ENCODE data around the gene DTWD2. TPM values are rescaled to one million over a fixed set of nuclear protein-coding genes. Genes with fewer than 3 reads are reported as not detected.

Gene DTWD2
- polyA plus RNA-seq, 1 donor from 2014 or later, result 3.3 TPM

DNA sequence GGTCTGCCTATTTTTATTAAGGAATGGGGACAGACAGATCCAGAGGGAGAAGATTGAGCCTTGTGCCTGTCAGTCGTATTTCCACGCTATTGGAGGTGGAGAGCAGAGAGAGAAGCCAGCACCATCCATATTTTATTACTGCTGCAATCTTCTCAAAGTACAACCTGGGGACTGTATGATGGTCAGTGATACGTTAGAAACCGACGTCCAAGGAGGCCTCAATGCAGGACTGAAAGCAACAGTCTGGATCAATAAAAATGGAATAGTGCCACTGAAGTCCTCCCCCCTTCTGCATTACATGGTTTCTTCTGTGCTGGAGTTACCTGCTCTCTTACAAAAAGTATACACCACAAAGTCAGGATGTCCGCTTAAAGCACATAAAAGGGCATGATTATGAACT lies 21.9 kb upstream of the DTWD2 start:
- H2AFZ ChIP-seq (ENCODE audit: low read depth, low read length), result no peak overlapping the region
- H3K9me2 ChIP-seq (ENCODE audit: insufficient read depth, low read length), result no peaks in the 10 kb centered on the region
- no peaks in the 10 kb centered on the region for H3K79me2 ChIP-seq (replicated peaks; ENCODE audit: insufficient read depth, low read length)
- no peaks in the 10 kb centered on the region for H4K20me1 ChIP-seq (ENCODE audit: insufficient read depth)
- H3F3A ChIP-seq (ENCODE audit: insufficient read depth, low read length, poor library complexity, severe bottlenecking), result no peaks in the 10 kb centered on the region
- TF ChIP-seq MXI1 (conservative IDR thresholded peaks at IDR 0.05; ENCODE audit: poor library complexity, severe bottlenecking) (no peak), EZH2 (IDR thresholded peaks at IDR 0.05; ENCODE audit: borderline replicate concordance, insufficient read depth, low read length, poor library complexity, severe bottlenecking) (no peak), POLR2AphosphoS5 (IDR thresholded peaks at IDR 0.05) (no peak), SMC3 (conservative IDR thresholded peaks at IDR 0.05; ENCODE audit: poor library complexity) (no peak), EP300 (conservative IDR thresholded peaks at IDR 0.05; ENCODE audit: poor library complexity, severe bottlenecking) (no peak), CTCF (IDR thresholded peaks at IDR 0.05; ENCODE audit: poor library complexity, severe bottlenecking) (no peak), TAF1 (IDR thresholded peaks at IDR 0.05; ENCODE audit: low read depth) (no peak), RAD21 (conservative IDR thresholded peaks at IDR 0.05) (no peak)
- TF ChIP-seq, protein P1, sequence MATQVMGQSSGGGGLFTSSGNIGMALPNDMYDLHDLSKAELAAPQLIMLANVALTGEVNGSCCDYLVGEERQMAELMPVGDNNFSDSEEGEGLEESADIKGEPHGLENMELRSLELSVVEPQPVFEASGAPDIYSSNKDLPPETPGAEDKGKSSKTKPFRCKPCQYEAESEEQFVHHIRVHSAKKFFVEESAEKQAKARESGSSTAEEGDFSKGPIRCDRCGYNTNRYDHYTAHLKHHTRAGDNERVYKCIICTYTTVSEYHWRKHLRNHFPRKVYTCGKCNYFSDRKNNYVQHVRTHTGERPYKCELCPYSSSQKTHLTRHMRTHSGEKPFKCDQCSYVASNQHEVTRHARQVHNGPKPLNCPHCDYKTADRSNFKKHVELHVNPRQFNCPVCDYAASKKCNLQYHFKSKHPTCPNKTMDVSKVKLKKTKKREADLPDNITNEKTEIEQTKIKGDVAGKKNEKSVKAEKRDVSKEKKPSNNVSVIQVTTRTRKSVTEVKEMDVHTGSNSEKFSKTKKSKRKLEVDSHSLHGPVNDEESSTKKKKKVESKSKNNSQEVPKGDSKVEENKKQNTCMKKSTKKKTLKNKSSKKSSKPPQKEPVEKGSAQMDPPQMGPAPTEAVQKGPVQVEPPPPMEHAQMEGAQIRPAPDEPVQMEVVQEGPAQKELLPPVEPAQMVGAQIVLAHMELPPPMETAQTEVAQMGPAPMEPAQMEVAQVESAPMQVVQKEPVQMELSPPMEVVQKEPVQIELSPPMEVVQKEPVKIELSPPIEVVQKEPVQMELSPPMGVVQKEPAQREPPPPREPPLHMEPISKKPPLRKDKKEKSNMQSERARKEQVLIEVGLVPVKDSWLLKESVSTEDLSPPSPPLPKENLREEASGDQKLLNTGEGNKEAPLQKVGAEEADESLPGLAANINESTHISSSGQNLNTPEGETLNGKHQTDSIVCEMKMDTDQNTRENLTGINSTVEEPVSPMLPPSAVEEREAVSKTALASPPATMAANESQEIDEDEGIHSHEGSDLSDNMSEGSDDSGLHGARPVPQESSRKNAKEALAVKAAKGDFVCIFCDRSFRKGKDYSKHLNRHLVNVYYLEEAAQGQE (IDR thresholded peaks at IDR 0.05; ENCODE audit: borderline replicate concordance), result no peak
- H3K27ac ChIP-seq (ENCODE audit: low read length), result no peak overlapping the region
- H3K4me2 ChIP-seq (ENCODE audit: low read length), result no peak overlapping the region
- H3K9me3 ChIP-seq (ENCODE audit: low read length), result no peaks in the 10 kb centered on the region
- H3K4me3 ChIP-seq (ENCODE audit: low read length), result no peak overlapping the region
- no peaks in the 10 kb centered on the region for H3K27me3 ChIP-seq (ENCODE audit: insufficient read depth, low read depth, low read length)
- no peak overlapping the region for H3K9ac ChIP-seq (ENCODE audit: low read length)
- H3K36me3 ChIP-seq (ENCODE audit: insufficient read depth, low read length), result no peaks in the 10 kb centered on the region

DNA sequence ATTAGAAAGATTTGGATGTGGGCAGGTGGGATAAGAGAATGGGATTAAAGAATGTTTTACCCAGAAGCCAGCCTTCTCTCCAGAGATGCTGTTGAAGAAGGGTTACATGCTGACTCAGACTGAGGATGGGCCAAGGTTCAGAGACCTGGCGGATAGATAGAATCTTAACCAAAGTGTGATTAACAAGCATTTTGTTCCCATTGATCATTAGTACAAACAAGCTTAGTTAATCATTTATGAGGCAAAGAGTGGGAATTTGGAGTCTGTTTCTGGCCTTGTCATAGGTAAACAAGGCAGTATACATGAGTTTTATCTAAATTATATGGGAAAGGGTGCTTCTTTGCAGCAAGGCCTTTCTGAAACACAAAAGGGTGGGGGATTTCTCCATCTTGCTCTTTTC lies 20.8 kb upstream of the DTWD2 start:
- no peak overlapping the region for H3K4me2 ChIP-seq (ENCODE audit: low read length)
- no peaks in the 10 kb centered on the region for H3K36me3 ChIP-seq (ENCODE audit: insufficient read depth, low read length)
- H4K20me1 ChIP-seq (ENCODE audit: insufficient read depth), result no peaks in the 10 kb centered on the region
- H3K79me2 ChIP-seq (replicated peaks; ENCODE audit: insufficient read depth, low read length), result no peaks in the 10 kb centered on the region
- no peaks in the 10 kb centered on the region for H3K9me3 ChIP-seq (ENCODE audit: low read length)
- no peaks in the 10 kb centered on the region for H3K9me2 ChIP-seq (ENCODE audit: insufficient read depth, low read length)
- H3K27ac ChIP-seq (ENCODE audit: low read length), result no peak overlapping the region
- no peak overlapping the region for H2AFZ ChIP-seq (ENCODE audit: low read depth, low read length)
- H3F3A ChIP-seq (ENCODE audit: insufficient read depth, low read length, poor library complexity, severe bottlenecking), result no peaks in the 10 kb centered on the region
- no peaks in the 10 kb centered on the region for H3K27me3 ChIP-seq (ENCODE audit: insufficient read depth, low read depth, low read length)
- H3K4me3 ChIP-seq (ENCODE audit: low read length), result no peak overlapping the region
- no peak overlapping the region for H3K9ac ChIP-seq (ENCODE audit: low read length)
- TF ChIP-seq, protein P1 (IDR thresholded peaks at IDR 0.05; ENCODE audit: borderline replicate concordance), result no peak
- TF ChIP-seq CTCF (IDR thresholded peaks at IDR 0.05; ENCODE audit: poor library complexity, severe bottlenecking) (no peak), SMC3 (conservative IDR thresholded peaks at IDR 0.05; ENCODE audit: poor library complexity) (no peak), EZH2 (IDR thresholded peaks at IDR 0.05; ENCODE audit: borderline replicate concordance, insufficient read depth, low read length, poor library complexity, severe bottlenecking) (no peak), RAD21 (conservative IDR thresholded peaks at IDR 0.05) (no peak), POLR2AphosphoS5 (IDR thresholded peaks at IDR 0.05) (no peak), EP300 (conservative IDR thresholded peaks at IDR 0.05; ENCODE audit: poor library complexity, severe bottlenecking) (no peak), MXI1 (conservative IDR thresholded peaks at IDR 0.05; ENCODE audit: poor library complexity, severe bottlenecking) (no peak), TAF1 (IDR thresholded peaks at IDR 0.05; ENCODE audit: low read depth) (no peak)

Data from neural cell (in vitro differentiated cells).